Measurements from ENCODE around the gene RPGR.

The RPGR gene

GRCh38 chrX:38327775-38328081 lies 419 bp upstream of the RPGR start:
- no peak for DNase-seq (ENCODE audit: low read depth)

DNA sequence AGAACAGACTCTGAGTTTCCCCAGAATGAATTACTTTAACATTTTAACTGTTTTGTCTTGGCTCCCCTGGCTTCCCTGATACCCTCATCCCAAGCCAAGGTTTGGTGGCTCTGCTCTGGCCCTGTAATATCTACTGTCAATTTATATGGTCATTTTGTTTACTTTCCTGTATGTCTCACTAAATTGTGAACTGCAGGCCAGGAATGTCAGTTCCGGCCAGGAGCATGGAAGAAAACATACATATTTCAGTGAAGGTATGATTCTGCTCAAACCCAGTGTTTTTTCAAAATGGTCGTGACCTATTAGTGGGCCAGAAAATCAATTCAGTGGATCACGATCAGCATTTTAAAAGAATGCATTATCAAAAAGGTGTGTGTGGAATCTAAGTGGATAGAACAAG lies 1.2 kb downstream of the RPGR start:
- DNase-seq (ENCODE audit: low read depth): no peak

GRCh38 chrX:38320819-38321218 lies 6.5 kb downstream of the RPGR start:
- DNase-seq (ENCODE audit: low read depth): no peak

DNA sequence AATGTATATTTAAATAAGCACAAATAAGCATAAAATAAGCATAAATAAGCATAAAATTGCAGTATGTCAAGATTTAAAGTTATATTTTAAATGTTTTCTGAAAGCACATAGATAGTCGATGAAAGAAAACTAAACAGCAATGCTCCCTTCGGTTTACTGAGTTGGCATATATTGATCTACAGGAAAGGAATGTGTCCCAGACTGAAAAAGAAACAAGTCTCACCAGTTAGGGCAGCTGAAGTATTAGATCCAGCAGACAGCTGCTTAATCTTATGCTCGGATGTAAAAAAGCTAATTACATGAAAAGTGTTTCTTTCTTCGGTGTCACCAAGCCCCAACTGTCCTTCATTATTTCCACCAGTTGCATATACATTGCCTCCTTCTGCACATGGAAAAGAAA lies 8.7 kb downstream of the RPGR start:
- DNase-seq (ENCODE audit: low read depth): no peak

DNA sequence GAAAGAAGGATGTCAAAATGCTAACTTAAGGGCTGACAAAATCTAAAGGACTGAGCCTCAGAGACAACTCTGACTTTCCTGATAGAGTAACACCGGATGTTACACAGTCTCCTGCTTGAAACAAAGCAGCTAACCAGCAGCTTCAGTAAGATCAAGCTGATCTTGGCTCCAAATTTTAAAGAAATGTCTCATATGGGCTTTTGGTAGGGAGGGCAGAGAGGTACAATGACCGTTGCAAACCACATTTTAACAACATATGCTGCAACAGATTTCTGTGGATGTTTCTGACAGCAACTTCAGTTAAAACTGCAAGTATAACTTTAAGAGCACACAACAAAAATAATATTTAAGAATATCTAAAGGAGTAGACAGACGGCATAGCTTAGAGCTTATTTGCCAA lies 9.1 kb downstream of the RPGR start:
- DNase-seq (ENCODE audit: low read depth): no peak

DNA sequence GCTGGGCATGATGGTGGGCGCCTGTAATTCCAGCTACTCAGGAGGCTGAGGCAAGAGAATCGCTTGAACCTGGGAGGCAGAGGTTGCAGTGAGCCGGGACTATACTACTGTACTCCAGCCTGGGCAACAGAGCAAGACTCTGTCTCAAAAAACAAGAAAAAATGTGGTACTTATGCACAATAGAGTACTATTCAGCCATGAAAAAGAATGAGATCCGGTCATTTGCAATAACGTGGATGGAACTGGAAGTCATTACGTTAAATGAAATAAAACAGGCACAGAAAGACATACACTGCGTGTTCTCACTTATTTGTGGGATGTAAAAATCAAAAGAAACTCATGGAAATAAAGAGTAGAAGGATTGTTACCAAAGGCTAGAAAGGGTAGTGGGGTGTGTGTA lies 12.1 kb downstream of the RPGR start:
- DNase-seq (ENCODE audit: low read depth): no peak

GRCh38 chrX:38313190-38313589 lies 14.1 kb downstream of the RPGR start:
- DNase-seq (ENCODE audit: low read depth): no peak

DNA sequence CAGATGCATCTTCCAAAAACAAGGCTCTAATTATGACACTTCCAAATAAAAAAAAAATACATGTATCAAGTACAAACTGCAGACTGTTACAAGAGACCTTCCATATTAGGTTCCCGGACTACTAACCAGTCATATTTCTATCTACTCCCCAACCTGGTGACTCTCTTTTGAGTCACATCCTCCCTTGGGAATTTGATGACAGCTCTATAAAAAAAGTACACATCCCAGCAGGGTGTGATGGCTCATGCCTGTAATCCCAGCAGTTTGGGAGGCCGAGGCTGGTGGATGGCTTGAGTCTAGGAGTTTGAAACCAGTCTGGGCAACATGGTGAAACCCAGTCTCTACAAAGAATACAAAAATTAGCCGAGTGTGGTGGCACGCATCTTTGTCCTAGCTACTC lies 14.9 kb downstream of the RPGR start:
- no peak for DNase-seq (ENCODE audit: low read depth)

DNA sequence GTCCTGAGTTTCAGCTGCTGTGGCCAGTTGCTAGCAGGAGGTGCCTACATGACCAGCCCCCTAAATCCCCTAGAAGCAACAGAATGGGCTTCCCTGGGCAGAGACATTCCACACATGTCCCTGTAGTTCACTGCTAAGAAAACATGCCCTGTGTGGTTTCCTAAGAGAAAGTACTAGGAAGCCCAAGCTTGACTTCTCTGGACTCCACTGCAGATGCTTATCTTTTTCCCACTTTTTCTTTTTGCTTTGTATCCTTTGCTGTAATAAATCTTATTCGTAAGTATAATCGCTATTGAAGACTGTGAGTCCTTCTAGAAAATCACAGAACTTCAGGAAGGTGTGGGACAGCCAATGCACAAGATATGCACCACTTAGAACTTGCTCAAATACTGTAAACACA lies 15.6 kb downstream of the RPGR start:
- DNase-seq (ENCODE audit: low read depth): no peak

- DNase-seq (ENCODE audit: low read depth): no peak
Measured at GRCh38 chrX:38305971-38306370, 21.3 kb downstream of the RPGR start.

DNA sequence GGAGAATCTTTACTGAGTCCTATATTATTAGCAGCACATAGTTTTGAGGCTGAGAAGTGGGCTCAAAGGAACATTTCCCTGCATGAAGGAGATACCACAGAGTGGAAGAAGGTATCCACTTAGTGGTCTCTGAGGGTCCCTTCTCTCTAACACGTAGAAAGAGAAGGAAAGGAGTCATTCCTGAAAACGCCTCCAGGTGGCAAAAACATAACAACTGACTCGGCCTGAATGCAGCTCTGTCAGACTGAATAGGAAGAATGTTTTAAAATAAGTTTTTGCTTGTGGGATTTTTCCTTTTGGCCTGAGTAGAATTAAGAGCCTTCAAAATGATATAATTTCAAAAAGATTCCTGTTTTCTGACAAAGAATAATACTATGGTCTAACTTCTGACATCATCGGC lies 23.3 kb downstream of the RPGR start:
- DNase-seq (ENCODE audit: low read depth): no peak

- no peak for DNase-seq (ENCODE audit: low read depth)
Measured at GRCh38 chrX:38293741-38294140, 33.6 kb downstream of the RPGR start.

DNA sequence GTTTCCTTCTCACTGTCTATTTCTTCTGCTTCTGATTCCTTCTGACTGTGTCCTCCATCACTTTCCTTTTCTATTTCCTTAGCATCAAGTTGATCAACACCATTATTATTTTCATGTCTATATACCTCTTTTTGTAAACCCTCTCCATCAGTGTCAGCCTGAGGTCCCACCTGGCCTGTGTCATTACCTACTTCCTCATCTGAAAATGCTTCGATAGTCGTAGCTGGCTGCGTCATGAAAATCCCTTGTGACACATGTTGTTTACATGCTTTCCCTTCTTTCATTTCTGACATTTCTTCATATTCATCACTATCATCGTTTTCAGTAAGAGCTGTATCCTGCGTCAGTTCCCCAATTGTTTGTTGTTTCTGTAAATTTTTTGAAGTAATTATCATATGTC lies 39.6 kb downstream of the RPGR start:
- DNase-seq (ENCODE audit: low read depth): no peak

GRCh38 chrX:38285649-38286048 lies 41.7 kb downstream of the RPGR start:
- DNase-seq (ENCODE audit: low read depth): no peak

- DNase-seq (ENCODE audit: low read depth): no peak
Measured at GRCh38 chrX:38282049-38282448, 45.3 kb downstream of the RPGR start.

DNA sequence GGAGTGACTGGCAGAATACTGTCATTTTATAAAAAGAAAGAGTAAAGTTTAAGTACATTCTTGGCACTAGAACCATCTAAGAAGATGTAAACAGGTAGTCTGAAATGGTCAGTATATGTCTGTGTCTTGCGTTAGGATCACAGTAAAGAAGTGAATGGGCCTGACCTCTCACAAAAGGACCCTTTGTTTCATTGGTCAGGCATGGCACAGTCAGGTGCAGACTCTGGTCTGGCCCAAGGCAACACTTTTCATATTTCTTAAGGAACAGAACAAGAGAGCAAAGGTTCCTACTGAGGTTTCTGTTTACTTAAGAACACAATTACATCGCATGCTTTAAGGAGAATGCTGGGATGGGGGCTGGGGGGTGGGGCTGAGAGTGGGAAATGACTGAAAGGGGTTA lies 48.1 kb downstream of the RPGR start:
- no peak for DNase-seq (ENCODE audit: low read depth)

DNA sequence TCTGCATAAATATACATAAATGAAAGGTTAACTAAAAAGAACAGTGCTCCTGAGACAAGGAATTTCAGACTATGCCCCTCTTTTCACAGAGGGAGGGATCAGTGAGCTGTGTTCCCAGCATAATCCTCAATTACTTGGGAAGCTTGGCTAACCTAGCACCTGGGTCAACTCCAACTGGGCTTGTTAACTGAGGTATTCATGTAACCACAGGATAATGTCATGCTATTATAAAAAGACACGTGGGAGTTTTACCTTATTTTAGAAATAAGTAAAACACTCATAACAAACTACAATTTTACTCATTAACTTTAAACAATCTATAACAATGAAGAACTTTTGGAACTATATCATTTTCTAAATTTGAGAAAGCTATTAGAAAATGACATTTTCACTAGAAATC lies 48.6 kb downstream of the RPGR start:
- no peak for DNase-seq (ENCODE audit: low read depth)

DNA sequence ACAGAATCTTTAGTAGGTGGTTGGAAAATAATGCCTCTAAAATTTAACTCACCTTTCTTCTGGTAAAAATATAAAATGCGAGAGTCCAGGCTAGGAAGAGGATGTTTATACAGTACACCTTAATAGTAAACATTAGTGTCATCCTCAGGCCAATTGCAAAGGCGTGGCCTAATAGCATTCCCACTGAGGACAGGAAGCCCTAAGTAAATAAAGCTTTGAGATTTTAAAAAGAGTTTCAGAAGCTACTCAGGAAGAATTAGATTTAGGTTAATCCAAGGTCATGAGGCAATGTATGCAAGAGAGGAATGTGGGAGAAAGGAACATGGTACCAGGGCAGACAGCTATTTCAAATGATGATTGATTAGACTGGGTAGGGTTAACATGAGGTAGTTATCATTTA lies 49.5 kb downstream of the RPGR start:
- no peak for DNase-seq (ENCODE audit: low read depth)

- DNase-seq (ENCODE audit: low read depth): no peak
Measured at GRCh38 chrX:38277136-38277535, 50.2 kb downstream of the RPGR start.

GRCh38 chrX:38276089-38276488 lies 51.2 kb downstream of the RPGR start:
- DNase-seq (ENCODE audit: low read depth): no peak

GRCh38 chrX:38275615-38276014 lies 51.7 kb downstream of the RPGR start:
- no peak for DNase-seq (ENCODE audit: low read depth)

DNA sequence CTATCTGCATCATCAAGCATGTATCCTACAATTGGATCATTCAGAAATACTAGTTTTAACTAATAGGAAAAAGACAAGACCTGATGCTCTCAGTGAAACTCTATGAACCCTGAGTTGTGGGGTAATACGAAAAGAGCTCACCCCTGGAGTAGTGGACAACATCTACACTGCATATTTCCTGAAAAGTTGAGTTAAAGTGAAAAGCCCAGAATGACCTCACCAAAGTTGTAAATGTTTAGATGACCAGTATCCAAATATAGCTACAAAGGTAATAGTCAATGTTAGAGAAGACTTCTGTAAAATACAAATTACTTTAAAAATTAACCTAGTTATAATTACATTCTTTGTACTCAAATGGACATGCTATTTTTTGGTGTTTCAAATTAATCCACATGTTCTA lies 53.9 kb downstream of the RPGR start:
- no peak for DNase-seq (ENCODE audit: low read depth)

DNA sequence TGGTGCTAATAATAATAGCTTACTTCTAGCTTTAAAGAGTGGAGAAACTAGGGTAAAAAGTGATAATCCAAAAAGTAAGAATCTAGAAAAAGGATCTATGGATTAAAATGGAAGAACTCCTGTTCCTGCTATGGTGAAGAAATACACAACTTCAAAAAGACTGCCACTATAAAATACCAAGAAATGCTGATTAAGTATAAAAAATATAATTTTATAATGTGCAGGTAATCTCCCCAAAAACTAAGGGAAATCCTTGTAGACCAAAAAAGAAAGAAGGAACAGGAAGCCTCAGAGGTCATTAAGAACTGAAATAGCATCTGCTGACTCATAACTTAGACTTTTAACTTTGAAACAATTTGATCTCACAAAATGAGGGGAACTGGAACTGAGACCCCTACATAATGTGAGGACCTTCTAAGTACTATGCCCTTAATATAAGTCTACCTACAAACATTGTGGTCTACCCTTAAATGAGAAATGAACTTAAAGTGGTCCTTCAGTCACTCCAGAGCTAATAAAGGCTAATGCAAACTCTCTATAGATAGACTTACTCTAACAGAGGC lies 56.1 kb downstream of the RPGR start:
- DNase-seq (ENCODE audit: low read depth): no peak

GRCh38 chrX:38268011-38268410 lies 59.3 kb downstream of the RPGR start:
- DNase-seq (ENCODE audit: low read depth): no peak

Data from activated gamma-delta T cell treated with anti-CD3 and anti-CD28 coated beads, Interleukin-2, amount 50 U/mL, for 16 hours (primary cell).